DND-41 (cell line): ENCODE data around the gene OR56A3.

Source experiments
- ATAC-seq: fragments of 200-7000 bp; cut with Tn5 transposase; 3 replicates; pipeline ENCODE4 v1.9.1; 2021; ENCODE audit warnings: low read depth; ENCODE audit not compliant: insufficient read depth
- DNase-seq: peaks from one replicate; pipeline ENCODE4 v3.0.0-alpha.2; 2020
- H2AFZ ChIP-seq: 2 replicates; pipeline ENCODE4 v1.6.0; 2012; ENCODE audit warnings: low read depth, low read length
- H3K27ac ChIP-seq: 2 replicates; pipeline ENCODE4 v1.5.1; 2012; ENCODE audit warnings: low read length, inconsistent platforms
- H3K27me3 ChIP-seq: fragments of 200-600 bp; sonication (generic); 2 replicates; pipeline ENCODE4 v1.6.0; 2012; ENCODE audit warnings: low read length, mild to moderate bottlenecking, inconsistent platforms; ENCODE audit not compliant: insufficient read depth, poor library complexity
- H3K36me3 ChIP-seq: 2 replicates; pipeline ENCODE4 v1.5.1; 2012; ENCODE audit warnings: low read length, inconsistent platforms; ENCODE audit not compliant: insufficient read depth
- H3K4me1 ChIP-seq: 2 replicates; pipeline ENCODE4 v1.5.1; 2012; ENCODE audit warnings: mild to moderate bottlenecking, low read length; ENCODE audit not compliant: insufficient read depth
- H3K4me2 ChIP-seq: 2 replicates; pipeline ENCODE4 v1.6.0; 2012; ENCODE audit warnings: mild to moderate bottlenecking, moderate library complexity, low read length, inconsistent platforms; ENCODE audit not compliant: insufficient read depth
- H3K4me3 ChIP-seq, 2 experiments: fragments of 200-600 bp in 1 of 2; shearing (Covaris generic) in 1 of 2; 2 replicates each; pipeline ENCODE4 v1.5.1; 2012 to 2016; ENCODE audit warnings: inconsistent platforms in 2 of 2, low read length in 2 of 2, mild to moderate bottlenecking in 2 of 2, low read depth in 1 of 2, moderate library complexity in 1 of 2
- H3K79me2 ChIP-seq: 2 replicates; pipeline ENCODE4 v1.6.0; 2012; ENCODE audit warnings: low read length, inconsistent platforms; ENCODE audit not compliant: insufficient read depth
- H3K9ac ChIP-seq: 2 replicates; pipeline ENCODE4 v1.6.0; 2012; ENCODE audit warnings: low read depth, mild to moderate bottlenecking, inconsistent platforms, low read length, moderate library complexity
- H3K9me3 ChIP-seq: 2 replicates; pipeline ENCODE4 v1.5.1; 2012; ENCODE audit warnings: low read length, moderate library complexity, mild to moderate bottlenecking, inconsistent platforms; ENCODE audit not compliant: insufficient read depth, severe bottlenecking
- H4K20me1 ChIP-seq: 2 replicates; pipeline ENCODE4 v1.6.0; 2012; ENCODE audit warnings: low read length; ENCODE audit not compliant: insufficient read depth
- CTCF ChIP-seq: IDR thresholded peaks from 2 replicates; pipeline ENCODE4 v1.5.1; 2012; ENCODE audit warnings: borderline replicate concordance, low read length, moderate library complexity, mild to moderate bottlenecking; ENCODE audit not compliant: poor library complexity, severe bottlenecking; ENCODE audit errors: extremely low read depth
- EZH2 ChIP-seq: IDR thresholded peaks from 3 replicates; pipeline ENCODE4 v1.6.1; 2012; ENCODE audit warnings: borderline replicate concordance, low read depth, mild to moderate bottlenecking, moderate library complexity, low read length, inconsistent platforms; ENCODE audit not compliant: severe bottlenecking

The OR56A3 gene

GRCh38 chr11:5930614-5931013, 11.4 kb upstream of the OR56A3 start:
- no peak for ATAC-seq
- Histone ChIP-seq H3K27ac (no peak overlapping the region), H3K4me2 (no peak overlapping the region), H4K20me1 (no peaks in the 10 kb centered on the region), H3K27me3 (no peaks in the 10 kb centered on the region), H3K9me3 (no peaks in the 10 kb centered on the region), H2AFZ (no peak overlapping the region), H3K36me3 (no peaks in the 10 kb centered on the region), H3K4me1 (no peaks in the 10 kb centered on the region), H3K79me2 (no peaks in the 10 kb centered on the region), H3K4me3 (no peak overlapping the region), H3K9ac (no peak overlapping the region)
- no peak for DNase-seq
- TF ChIP-seq EZH2 (no peak), CTCF (no peak)

- Histone ChIP-seq H4K20me1 (no peaks in the 10 kb centered on the region), H3K36me3 (no peaks in the 10 kb centered on the region), H3K4me1 (no peaks in the 10 kb centered on the region), H3K79me2 (no peaks in the 10 kb centered on the region), H3K4me3 (no peak overlapping the region), H3K27me3 (no peaks in the 10 kb centered on the region), H3K4me2 (no peak overlapping the region), H3K9ac (no peak overlapping the region), H2AFZ (no peak overlapping the region), H3K27ac (no peak overlapping the region), H3K9me3 (no peaks in the 10 kb centered on the region)
- DNase-seq: no peak
- TF ChIP-seq CTCF (no peak), EZH2 (no peak)
- ATAC-seq: no peak
Observed at GRCh38 chr11:5931061-5931460, 11.0 kb upstream of the OR56A3 start.

- ATAC-seq: no peak
Observed at GRCh38 chr11:5932671-5933070, 9.4 kb upstream of the OR56A3 start.

More at GRCh38 chr11:5932671-5933070, 9.4 kb upstream of the OR56A3 start:
- Histone ChIP-seq H3K9me3 (no peaks in the 10 kb centered on the region), H4K20me1 (no peaks in the 10 kb centered on the region), H3K79me2 (no peaks in the 10 kb centered on the region), H3K4me2 (no peak overlapping the region), H3K27me3 (no peaks in the 10 kb centered on the region), H3K36me3 (no peaks in the 10 kb centered on the region), H3K9ac (no peak overlapping the region), H2AFZ (no peak overlapping the region), H3K27ac (no peak overlapping the region), H3K4me3 (no peak overlapping the region), H3K4me1 (no peaks in the 10 kb centered on the region)
- DNase-seq: no peak
- TF ChIP-seq CTCF (no peak), EZH2 (no peak)
